CD14-positive monocyte (primary cell): ENCODE measurements around the gene FBXO11. TPM values are rescaled to one million over a fixed set of nuclear protein-coding genes. Genes with fewer than 3 reads are reported as not detected.

Experiments used
- DNase-seq, 3 donors: peaks; one replicate each; pipeline ENCODE4 v3.0.0-alpha.2; 2011 to 2022
- H2AFZ ChIP-seq: 2 replicates; pipeline ENCODE4 v1.6.0; 2012; ENCODE audit warnings: mild to moderate bottlenecking, low read depth, low read length, inconsistent platforms; ENCODE audit not compliant: insufficient read depth, poor library complexity, severe bottlenecking
- H3K27ac ChIP-seq, 2 donors: 1 replicate in 1 of 2; 2 replicates in 1 of 2; pipeline ENCODE4 v1.5.1; 2012 to 2013; ENCODE audit warnings: low read length in 2 of 2, control low read depth in 1 of 2, inconsistent platforms in 1 of 2, low read depth in 1 of 2, mild to moderate bottlenecking in 1 of 2
- H3K27me3 ChIP-seq, 2 donors: one replicate each; pipeline versions ENCODE4 v1.6.0 to v1.6.1; 2011 to 2013; ENCODE audit warnings: low read length in 2 of 2; ENCODE audit not compliant: control insufficient read depth in 2 of 2, insufficient read depth in 2 of 2
- H3K36me3 ChIP-seq, 2 donors: replicated peaks in 1 of 2; 1 replicate in 1 of 2; 2 replicates in 1 of 2; pipeline versions ENCODE4 v1.5.1 to v1.6.1; 2012 to 2013; ENCODE audit warnings: low read length in 2 of 2, control low read depth in 1 of 2, inconsistent platforms in 1 of 2, mild to moderate bottlenecking in 1 of 2; ENCODE audit not compliant: insufficient read depth in 2 of 2, control insufficient read depth in 1 of 2
- H3K4me1 ChIP-seq, 2 donors: 1 replicate in 1 of 2; 2 replicates in 1 of 2; pipeline versions ENCODE4 v1.5.1 to v1.6.1; 2012 to 2013; ENCODE audit warnings: low read length in 2 of 2, control low read depth in 1 of 2, inconsistent platforms in 1 of 2, mild to moderate bottlenecking in 1 of 2, moderate library complexity in 1 of 2; ENCODE audit not compliant: insufficient read depth in 2 of 2, control insufficient read depth in 1 of 2
- H3K4me2 ChIP-seq: replicated peaks from 2 replicates; pipeline ENCODE3; 2012; ENCODE audit warnings: low read length, moderate library complexity, mild to moderate bottlenecking; ENCODE audit not compliant: poor library complexity, severe bottlenecking; ENCODE audit errors: extremely low read depth
- H3K4me3 ChIP-seq, 3 experiments: fragments of 200-600 bp in 1 of 3; sonication (generic) in 1 of 3; replicated peaks in 1 of 3; 1 replicate in 2 of 3; 2 replicates in 1 of 3; pipeline ENCODE4 v1.5.1; 2011 to 2013; ENCODE audit warnings: low read length in 3 of 3, mild to moderate bottlenecking in 3 of 3, control low read depth in 2 of 3, low read depth in 2 of 3, inconsistent platforms in 1 of 3, moderate library complexity in 1 of 3
- H3K79me2 ChIP-seq: 2 replicates; pipeline ENCODE4 v1.6.0; 2012; ENCODE audit warnings: mild to moderate bottlenecking, control low read depth, inconsistent platforms, low read length, moderate library complexity; ENCODE audit not compliant: insufficient read depth
- H3K9ac ChIP-seq: 2 replicates; pipeline ENCODE4 v1.6.0; 2017; ENCODE audit warnings: low read length, mild to moderate bottlenecking; ENCODE audit not compliant: insufficient read depth, poor library complexity, severe bottlenecking
- H3K9me3 ChIP-seq, 2 donors: replicated peaks in 1 of 2; 1 replicate in 1 of 2; 2 replicates in 1 of 2; pipeline versions ENCODE4 v1.5.1 to v1.6.1; 2012 to 2013; ENCODE audit warnings: low read length in 2 of 2, control low read depth in 1 of 2; ENCODE audit not compliant: control insufficient read depth in 1 of 2, insufficient read depth in 1 of 2
- H4K20me1 ChIP-seq: 2 replicates; pipeline ENCODE4 v1.6.0; 2012; ENCODE audit warnings: mild to moderate bottlenecking, low read length, control low read depth, moderate library complexity; ENCODE audit not compliant: insufficient read depth
- H3K27ac Mint-ChIP-seq, 7 donors: one replicate each; pipeline ENCODE4 v1.8.0; 2020; ENCODE audit warnings: mild to moderate bottlenecking in 7 of 7, mixed read lengths in 7 of 7, moderate library complexity in 6 of 7, inconsistent platforms in 2 of 7
- H3K27me3 Mint-ChIP-seq, 3 donors: one replicate each; pipeline ENCODE4 v1.8.0; 2021 to 2022; ENCODE audit warnings: low read depth in 3 of 3, mild to moderate bottlenecking in 3 of 3, mixed read lengths in 3 of 3, moderate library complexity in 3 of 3, inconsistent platforms in 1 of 3
- H3K36me3 Mint-ChIP-seq, 2 donors: one replicate each; pipeline ENCODE4 v1.8.0; 2020; ENCODE audit warnings: mixed read lengths in 2 of 2, inconsistent platforms in 1 of 2, mild to moderate bottlenecking in 1 of 2
- H3K4me1 Mint-ChIP-seq: one replicate; pipeline ENCODE4 v1.8.0; 2020; ENCODE audit warnings: mild to moderate bottlenecking, mixed read lengths
- H3K4me3 Mint-ChIP-seq, 2 donors: one replicate each; pipeline ENCODE4 v1.8.0; 2020; ENCODE audit warnings: mild to moderate bottlenecking in 2 of 2, mixed read lengths in 2 of 2, moderate library complexity in 1 of 2
- H3K9me3 Mint-ChIP-seq, 7 donors: one replicate each; pipeline ENCODE4 v1.8.0; 2020 to 2022; ENCODE audit warnings: mixed read lengths in 7 of 7, mild to moderate bottlenecking in 6 of 7, moderate library complexity in 6 of 7, inconsistent platforms in 2 of 7
- WGBS: methylation state at CpG from one replicate; pipeline ENCODE4 v1.1.5; 2013; ENCODE audit warnings: missing lambda C conversion rate; ENCODE audit not compliant: insufficient coverage; 5-methylcytosine and 5-hydroxymethylcytosine counted together
- intact Hi-C, 2 donors: fragments of 100-400 bp; cut with micrococcal nuclease; formaldehyde crosslinking; loops; one replicate each; pipeline versions ENCODE4 v1.15.0 to v1.15.1; 2023
- polyA plus RNA-seq, 3 donors: library from polyadenylated mRNA; depleted of rRNA in 1 of 3; unstranded in 2 of 3; stranded (reverse) in 1 of 3; fragments of 300-500 nt in 2 of 3; fragments of >200 nt in 1 of 3; fragmentation: Illumina TruSeq in 2 of 3; gene quantifications; 1 replicate in 2 of 3; 2 replicates in 1 of 3; pipeline ENCODE4 v1.2.3, GENCODE V29; 2012 to 2021
- TF ChIP-seq, protein P1 (sequence below): fragments of 200-600 bp; IDR thresholded peaks from one replicate; pipeline ENCODE4 v1.8.0; 2022; ENCODE audit warnings: antibody characterized with exemption, mild to moderate bottlenecking

FBXO11 gene
- polyA plus RNA-seq, 3 donors: 2.2 to 51.3 (median 4.6) TPM

DNA sequence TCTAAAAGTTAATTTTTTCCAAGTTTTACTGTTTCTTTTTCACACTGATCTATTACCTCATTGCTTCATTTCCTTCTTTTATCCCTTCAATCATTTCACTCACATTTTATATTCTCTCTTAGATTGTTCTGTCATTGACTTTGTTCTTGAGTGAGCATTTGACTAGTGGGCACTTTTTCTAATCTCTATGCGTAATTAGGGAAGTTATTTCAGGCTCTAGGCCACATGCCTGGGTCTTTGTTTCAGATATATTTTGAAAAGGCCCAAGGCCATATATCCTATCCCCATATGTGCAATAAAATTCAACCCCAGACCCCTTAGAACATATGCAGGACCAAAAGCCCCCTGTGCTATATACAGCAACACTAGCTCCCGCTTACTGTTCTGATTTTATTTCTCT, 62.1 kb downstream of the FBXO11 start:
- H3K27ac ChIP-seq: peak overlapping the region in 1 of 2 donors; percentile 43
- Mint-ChIP-seq H3K27ac (peak overlapping the region in 5 of 7 donors; percentile 3 to 56 (median 23)), H3K4me3 (no peak overlapping the region), H3K36me3 (peaks cover 11 to 42% of the 10 kb centered on the region in 2 donors), H3K9me3 (no peaks in the 10 kb centered on the region), H3K27me3 (no peaks in the 10 kb centered on the region), H3K4me1 (peaks cover 15% of the 10 kb centered on the region)
- H3K36me3 ChIP-seq: peaks cover 4 to 24% of the 10 kb centered on the region in 2 donors
- no peaks in the 10 kb centered on the region for H3K9me3 ChIP-seq
- no peak overlapping the region for H3K4me3 ChIP-seq
- no peak overlapping the region for H2AFZ ChIP-seq
- no peak overlapping the region for H3K9ac ChIP-seq
- WGBS: no CpG with 5 or more reads among the region's 2 CpGs
- peaks cover 99% of the 10 kb centered on the region for H4K20me1 ChIP-seq
- H3K4me2 ChIP-seq: no peak overlapping the region
- peaks cover 0 to 4% of the 10 kb centered on the region in 2 donors for H3K4me1 ChIP-seq
- no peak for DNase-seq
- no peaks in the 10 kb centered on the region for H3K27me3 ChIP-seq
- H3K79me2 ChIP-seq: peaks cover 96% of the 10 kb centered on the region
- TF ChIP-seq, protein P1, sequence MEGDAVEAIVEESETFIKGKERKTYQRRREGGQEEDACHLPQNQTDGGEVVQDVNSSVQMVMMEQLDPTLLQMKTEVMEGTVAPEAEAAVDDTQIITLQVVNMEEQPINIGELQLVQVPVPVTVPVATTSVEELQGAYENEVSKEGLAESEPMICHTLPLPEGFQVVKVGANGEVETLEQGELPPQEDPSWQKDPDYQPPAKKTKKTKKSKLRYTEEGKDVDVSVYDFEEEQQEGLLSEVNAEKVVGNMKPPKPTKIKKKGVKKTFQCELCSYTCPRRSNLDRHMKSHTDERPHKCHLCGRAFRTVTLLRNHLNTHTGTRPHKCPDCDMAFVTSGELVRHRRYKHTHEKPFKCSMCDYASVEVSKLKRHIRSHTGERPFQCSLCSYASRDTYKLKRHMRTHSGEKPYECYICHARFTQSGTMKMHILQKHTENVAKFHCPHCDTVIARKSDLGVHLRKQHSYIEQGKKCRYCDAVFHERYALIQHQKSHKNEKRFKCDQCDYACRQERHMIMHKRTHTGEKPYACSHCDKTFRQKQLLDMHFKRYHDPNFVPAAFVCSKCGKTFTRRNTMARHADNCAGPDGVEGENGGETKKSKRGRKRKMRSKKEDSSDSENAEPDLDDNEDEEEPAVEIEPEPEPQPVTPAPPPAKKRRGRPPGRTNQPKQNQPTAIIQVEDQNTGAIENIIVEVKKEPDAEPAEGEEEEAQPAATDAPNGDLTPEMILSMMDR: no peak
- intact Hi-C loops: no loop called here

- H3K9ac ChIP-seq: no peak overlapping the region
- H3K4me3 ChIP-seq: no peak overlapping the region
- intact Hi-C loops: no loop called here
- H2AFZ ChIP-seq: no peak overlapping the region
- no peaks in the 10 kb centered on the region for H3K9me3 ChIP-seq
- peaks cover 12 to 31% of the 10 kb centered on the region in 2 donors for H3K36me3 ChIP-seq
- Mint-ChIP-seq H3K4me1 (peaks cover 15% of the 10 kb centered on the region), H3K9me3 (no peaks in the 10 kb centered on the region), H3K27me3 (no peaks in the 10 kb centered on the region), H3K36me3 (peaks cover 18 to 49% of the 10 kb centered on the region in 2 donors), H3K27ac (peak overlapping the region in 6 of 7 donors; percentile 12 to 89 (median 62)), H3K4me3 (no peak overlapping the region)
- H3K27ac ChIP-seq: peak overlapping the region in 1 of 2 donors; percentile 56
- WGBS: no CpG with 5 or more reads among the region's 1 CpG
- TF ChIP-seq, protein P1: no peak
- no peaks in the 10 kb centered on the region for H3K27me3 ChIP-seq
- no peak overlapping the region for H3K4me2 ChIP-seq
- no peak for DNase-seq
- peaks cover 97% of the 10 kb centered on the region for H4K20me1 ChIP-seq
- H3K79me2 ChIP-seq: peaks cover 96% of the 10 kb centered on the region
- H3K4me1 ChIP-seq: peaks cover 0 to 4% of the 10 kb centered on the region in 2 donors
Observed at GRCh38 chr2:47843407-47843806, 62.9 kb downstream of the FBXO11 start.
